ENCODE results near the gene DCTD.

The DCTD gene

GRCh38 chr4:182905038-182905437 lies 12.1 kb downstream of the DCTD start:
- Histone ChIP-seq H3K79me2 (ENCODE audit: insufficient read depth, low read length) (peaks cover 67% of the 10 kb centered on the region), H3K9me2 (replicated peaks; ENCODE audit: low read depth, low read length) (no peaks in the 10 kb centered on the region), H3K9me3 (ENCODE audit: insufficient read depth, low read depth, low read length) (no peaks in the 10 kb centered on the region), H4K20me1 (ENCODE audit: insufficient read depth, low read length, poor library complexity, severe bottlenecking) (peaks cover 5% of the 10 kb centered on the region), H3K4me2 (ENCODE audit: low read depth, low read length, poor library complexity, severe bottlenecking) (no peak overlapping the region), H3F3A (ENCODE audit: low read depth) (no peaks in the 10 kb centered on the region), H3K4me1 (ENCODE audit: insufficient read depth, low read length, poor library complexity, severe bottlenecking) (peaks cover 7% of the 10 kb centered on the region), H3K4me3 (ENCODE audit: low read length, poor library complexity, severe bottlenecking) (no peak overlapping the region), H3K36me3 (ENCODE audit: insufficient read depth, low read length) (peaks cover 51% of the 10 kb centered on the region; the same call in 1 of the 2 replicates), H2AFZ (ENCODE audit: low read length) (no peak overlapping the region), H3K27me3 (ENCODE audit: insufficient read depth, low read length, poor library complexity, severe bottlenecking) (no peaks in the 10 kb centered on the region), H3K9ac (ENCODE audit: low read depth, low read length, poor library complexity, severe bottlenecking) (no peak overlapping the region)
- no peak for TF ChIP-seq CTCF (conservative IDR thresholded peaks at IDR 0.05; ENCODE audit: low read length)
- no peak for TF ChIP-seq EZH2phosphoT487 (IDR thresholded peaks at IDR 0.05; ENCODE audit: borderline replicate concordance)

- TF ChIP-seq EZH2phosphoT487 (IDR thresholded peaks at IDR 0.05; ENCODE audit: borderline replicate concordance), result no peak
- no peak for TF ChIP-seq CTCF (conservative IDR thresholded peaks at IDR 0.05; ENCODE audit: low read length)
Measured at GRCh38 chr4:182904211-182904761, 12.9 kb downstream of the DCTD start.

GRCh38 chr4:182903013-182903412 lies 14.2 kb downstream of the DCTD start:
- peaks cover 59% of the 10 kb centered on the region; the same call in 1 of the 2 replicates for H3K36me3 ChIP-seq (ENCODE audit: insufficient read depth, low read length)
- no peaks in the 10 kb centered on the region for H3K4me1 ChIP-seq (ENCODE audit: insufficient read depth, low read length, poor library complexity, severe bottlenecking)
- no peak overlapping the region for H3K4me3 ChIP-seq (ENCODE audit: low read length, poor library complexity, severe bottlenecking)
- H3K79me2 ChIP-seq (ENCODE audit: insufficient read depth, low read length), result peaks cover 50% of the 10 kb centered on the region; the same call in 1 of the 2 replicates
- H2AFZ ChIP-seq (ENCODE audit: low read length), result no peak overlapping the region
- no peaks in the 10 kb centered on the region for H3K9me3 ChIP-seq (ENCODE audit: insufficient read depth, low read depth, low read length)
- no peaks in the 10 kb centered on the region for H3F3A ChIP-seq (ENCODE audit: low read depth)
- H3K9ac ChIP-seq (ENCODE audit: low read depth, low read length, poor library complexity, severe bottlenecking), result no peak overlapping the region
- H3K27me3 ChIP-seq (ENCODE audit: insufficient read depth, low read length, poor library complexity, severe bottlenecking), result no peaks in the 10 kb centered on the region
- TF ChIP-seq EZH2phosphoT487 (IDR thresholded peaks at IDR 0.05; ENCODE audit: borderline replicate concordance) (no peak), CTCF (conservative IDR thresholded peaks at IDR 0.05; ENCODE audit: low read length) (no peak)
- no peak overlapping the region for H3K4me2 ChIP-seq (ENCODE audit: low read depth, low read length, poor library complexity, severe bottlenecking)
- no peaks in the 10 kb centered on the region for H3K9me2 ChIP-seq (replicated peaks; ENCODE audit: low read depth, low read length)
- no peaks in the 10 kb centered on the region for H4K20me1 ChIP-seq (ENCODE audit: insufficient read depth, low read length, poor library complexity, severe bottlenecking)

More at GRCh38 chr4:182904211-182904761, 12.9 kb downstream of the DCTD start:
- no peaks in the 10 kb centered on the region for H3K27me3 ChIP-seq (ENCODE audit: insufficient read depth, low read length, poor library complexity, severe bottlenecking)
- no peaks in the 10 kb centered on the region for H3K9me2 ChIP-seq (replicated peaks; ENCODE audit: low read depth, low read length)
- H2AFZ ChIP-seq (ENCODE audit: low read length), result no peak overlapping the region
- H3K79me2 ChIP-seq (ENCODE audit: insufficient read depth, low read length), result peaks cover 59% of the 10 kb centered on the region
- no peak overlapping the region for H3K9ac ChIP-seq (ENCODE audit: low read depth, low read length, poor library complexity, severe bottlenecking)
- H3K9me3 ChIP-seq (ENCODE audit: insufficient read depth, low read depth, low read length), result no peaks in the 10 kb centered on the region
- no peaks in the 10 kb centered on the region for H3F3A ChIP-seq (ENCODE audit: low read depth)
- no peak overlapping the region for H3K4me2 ChIP-seq (ENCODE audit: low read depth, low read length, poor library complexity, severe bottlenecking)
- H4K20me1 ChIP-seq (ENCODE audit: insufficient read depth, low read length, poor library complexity, severe bottlenecking), result peaks cover 5% of the 10 kb centered on the region
- H3K4me1 ChIP-seq (ENCODE audit: insufficient read depth, low read length, poor library complexity, severe bottlenecking), result no peaks in the 10 kb centered on the region
- H3K36me3 ChIP-seq (ENCODE audit: insufficient read depth, low read length), result peaks cover 49% of the 10 kb centered on the region; the same call in 1 of the 2 replicates
- no peak overlapping the region for H3K4me3 ChIP-seq (ENCODE audit: low read length, poor library complexity, severe bottlenecking)

Data from Loucy (cell line).